Hepatic stellate cell (primary cell): Measurements from ENCODE around the gene CLEC11A.

ENCODE experiments used
- DNase-seq: peaks from one replicate; pipeline ENCODE4 v3.0.0; 2011; ENCODE audit warnings: low spot score

Gene CLEC11A

DNA sequence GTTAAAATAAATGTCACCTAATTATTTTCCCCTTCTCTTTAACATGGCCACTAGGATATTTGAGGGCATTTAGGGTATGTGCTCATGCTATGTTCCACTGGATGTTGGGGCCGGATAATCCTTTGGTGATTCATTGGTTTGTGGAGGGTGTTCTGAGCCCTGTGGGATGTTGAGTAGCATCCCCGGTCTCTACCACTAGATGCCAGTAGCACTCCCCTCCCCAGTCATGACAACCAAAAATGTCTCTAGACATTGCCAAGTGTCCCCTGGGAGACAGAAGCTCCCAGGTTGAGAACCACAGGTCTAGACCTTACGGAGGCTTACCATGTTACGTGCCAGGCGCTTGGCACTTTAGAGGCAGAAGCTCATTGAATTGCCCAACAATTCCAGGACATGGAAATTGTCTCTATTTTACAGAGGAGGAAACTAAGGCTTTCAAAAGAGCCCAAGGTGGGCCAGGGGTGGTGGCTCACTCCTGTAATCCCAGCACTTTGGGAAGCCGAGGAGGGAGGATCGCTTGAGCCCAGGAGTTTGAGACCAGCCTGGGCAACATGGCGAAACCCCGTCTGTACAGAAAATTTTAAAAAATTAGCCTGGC, 17.6 kb upstream of the CLEC11A start:
- peak; percentile 95 for DNase-seq

DNA sequence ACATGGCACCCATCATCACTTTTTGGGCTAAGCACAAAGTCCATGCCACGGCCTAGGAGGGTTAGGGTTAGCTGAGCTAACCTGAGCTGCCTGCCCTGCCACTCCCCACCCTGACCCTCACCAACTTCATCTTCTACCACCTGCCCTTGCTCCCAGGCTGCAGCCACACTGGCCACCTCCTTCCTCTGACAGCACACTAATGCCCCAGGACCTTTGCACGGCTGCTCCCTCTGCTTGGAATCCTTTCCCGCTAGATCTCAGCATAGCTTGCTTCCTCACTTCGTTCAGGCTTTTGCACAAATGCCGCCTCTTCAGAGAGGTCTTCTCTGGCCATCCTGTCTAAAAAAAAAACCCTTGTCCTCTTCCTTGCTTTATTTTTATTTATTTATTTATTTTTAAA, 16.8 kb upstream of the CLEC11A start:
- DNase-seq, result no peak

DNA sequence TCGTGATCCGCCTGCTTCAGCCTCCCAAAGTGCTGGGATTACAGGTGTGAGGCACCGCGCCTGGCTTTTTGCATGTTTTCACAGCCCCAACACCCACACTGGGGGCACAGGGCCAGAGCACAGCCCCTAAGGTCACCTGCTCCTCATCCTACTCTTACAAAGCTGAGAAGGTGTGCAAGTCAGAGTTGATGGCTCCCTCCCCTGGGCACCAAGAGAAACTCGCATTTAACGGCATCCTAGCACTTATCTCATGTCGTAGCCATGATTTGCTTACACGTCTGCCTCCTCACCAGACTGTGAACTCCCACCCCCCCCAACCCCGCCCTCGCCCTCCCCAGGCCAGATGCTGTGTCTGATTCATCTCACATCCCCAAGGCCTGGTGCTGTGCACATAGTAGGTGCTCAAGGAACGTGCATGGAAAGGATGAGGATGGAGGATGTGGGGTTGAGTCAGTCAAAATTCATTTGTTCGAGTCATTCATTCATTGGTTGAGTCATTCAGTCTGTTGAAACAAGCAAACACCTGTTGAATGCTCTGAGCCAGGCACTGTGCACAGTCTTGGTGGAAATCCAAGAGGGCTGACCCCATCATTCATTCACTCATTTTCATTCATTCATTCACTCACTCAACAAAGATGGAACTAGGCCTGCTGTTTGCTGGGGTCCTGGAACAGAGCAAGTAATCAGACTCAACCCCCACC, 14.8 kb upstream of the CLEC11A start:
- DNase-seq, result no peak

DNA sequence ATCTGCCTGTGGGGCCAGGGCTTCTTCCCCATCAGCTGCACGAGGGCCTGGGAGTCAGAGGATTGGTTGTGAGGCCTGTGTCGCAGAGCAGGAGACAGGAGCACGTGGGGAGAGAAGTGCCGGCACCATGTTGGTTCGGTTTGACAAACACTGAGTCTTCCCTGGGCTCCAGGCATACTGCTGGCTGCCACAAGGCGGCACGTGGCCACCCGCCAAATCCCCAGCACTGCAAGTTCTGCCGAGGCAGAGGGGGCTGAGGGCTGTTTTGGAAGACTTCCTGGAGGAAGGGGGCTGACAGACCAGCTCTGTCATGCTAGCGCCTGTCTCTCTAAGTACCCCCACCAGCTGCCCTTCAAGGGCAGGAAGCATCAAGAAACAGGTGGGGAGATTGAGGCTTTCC, 13.1 kb upstream of the CLEC11A start:
- no peak for DNase-seq

DNA sequence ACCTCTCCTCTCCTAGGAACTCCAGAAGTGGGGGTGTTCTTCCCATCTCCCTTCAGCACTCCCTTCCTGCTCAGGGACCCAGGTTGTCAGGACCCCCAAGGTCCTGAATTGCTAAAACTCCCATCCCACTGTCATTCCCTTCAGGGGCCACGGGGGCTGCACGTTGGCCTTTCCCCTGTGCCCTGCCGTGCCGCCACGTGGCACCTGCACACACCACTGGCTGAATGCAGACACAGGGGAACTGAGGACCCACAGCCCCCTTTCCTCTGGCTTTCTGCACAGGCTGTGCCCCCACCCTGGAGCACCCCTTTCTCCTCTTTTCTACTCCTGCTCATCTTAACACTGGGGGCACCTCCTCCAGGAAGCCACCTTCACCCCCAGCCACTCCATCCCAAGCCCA, 12.6 kb upstream of the CLEC11A start:
- DNase-seq, result no peak

DNA sequence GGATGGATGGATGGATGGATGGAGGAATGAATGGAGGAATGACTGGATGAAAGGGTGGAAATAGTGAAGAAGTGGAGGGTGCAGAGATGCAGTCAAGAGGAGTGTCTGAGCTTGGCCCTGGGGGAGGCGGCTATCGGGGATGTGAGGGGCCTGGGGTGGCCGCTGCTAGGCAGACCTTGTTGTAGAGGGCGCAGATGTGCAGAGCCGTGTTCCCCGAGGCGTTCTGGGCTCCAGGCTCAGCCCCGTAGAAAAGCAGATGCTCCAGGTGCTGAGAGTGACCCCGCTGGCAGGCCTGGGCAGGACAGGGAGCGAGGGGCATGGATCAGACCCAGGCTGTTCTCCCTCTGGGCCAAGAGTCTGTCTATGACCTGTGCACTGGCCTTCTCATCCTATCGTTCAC, 12.0 kb upstream of the CLEC11A start:
- no peak for DNase-seq

DNA sequence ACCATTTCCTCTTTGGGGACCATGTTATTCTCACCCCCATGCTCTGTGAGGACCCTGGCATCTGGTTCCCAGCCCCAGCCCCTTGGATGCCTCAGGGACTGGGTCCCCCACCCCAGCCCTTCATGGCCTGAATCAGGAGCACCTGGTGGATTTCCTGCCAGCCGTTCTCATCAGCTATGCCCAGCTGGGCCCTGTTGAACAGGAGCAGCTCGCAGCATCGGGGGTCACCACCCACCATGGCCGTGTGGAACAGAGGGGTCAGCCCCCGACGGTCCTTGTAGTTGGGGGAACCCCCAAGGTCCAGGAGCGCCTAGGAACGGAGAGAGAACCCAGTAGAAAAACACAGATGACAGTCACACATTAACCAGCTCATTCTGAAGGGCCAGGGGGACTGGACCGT, 11.4 kb upstream of the CLEC11A start:
- no peak for DNase-seq

DNA sequence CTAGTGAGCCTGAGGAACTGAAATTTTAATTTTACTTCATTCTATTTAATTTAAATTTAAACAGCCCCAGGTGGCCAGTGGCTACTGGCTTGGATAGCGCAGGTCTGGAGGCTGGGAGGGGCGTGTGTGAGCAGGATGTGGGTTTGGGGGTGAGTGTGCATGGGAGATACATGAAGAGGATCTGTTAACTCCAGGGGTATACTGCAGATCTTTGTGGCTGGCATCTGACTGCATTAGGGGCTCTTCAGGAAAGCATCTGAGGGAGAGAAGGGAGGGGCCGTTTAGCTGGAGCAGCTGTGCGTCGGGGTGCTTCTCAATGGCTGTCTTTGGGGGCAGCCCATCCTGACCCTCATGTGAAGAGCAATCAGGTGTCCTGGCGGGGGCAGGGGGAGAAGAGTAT, 10.3 kb upstream of the CLEC11A start:
- DNase-seq, result no peak

DNA sequence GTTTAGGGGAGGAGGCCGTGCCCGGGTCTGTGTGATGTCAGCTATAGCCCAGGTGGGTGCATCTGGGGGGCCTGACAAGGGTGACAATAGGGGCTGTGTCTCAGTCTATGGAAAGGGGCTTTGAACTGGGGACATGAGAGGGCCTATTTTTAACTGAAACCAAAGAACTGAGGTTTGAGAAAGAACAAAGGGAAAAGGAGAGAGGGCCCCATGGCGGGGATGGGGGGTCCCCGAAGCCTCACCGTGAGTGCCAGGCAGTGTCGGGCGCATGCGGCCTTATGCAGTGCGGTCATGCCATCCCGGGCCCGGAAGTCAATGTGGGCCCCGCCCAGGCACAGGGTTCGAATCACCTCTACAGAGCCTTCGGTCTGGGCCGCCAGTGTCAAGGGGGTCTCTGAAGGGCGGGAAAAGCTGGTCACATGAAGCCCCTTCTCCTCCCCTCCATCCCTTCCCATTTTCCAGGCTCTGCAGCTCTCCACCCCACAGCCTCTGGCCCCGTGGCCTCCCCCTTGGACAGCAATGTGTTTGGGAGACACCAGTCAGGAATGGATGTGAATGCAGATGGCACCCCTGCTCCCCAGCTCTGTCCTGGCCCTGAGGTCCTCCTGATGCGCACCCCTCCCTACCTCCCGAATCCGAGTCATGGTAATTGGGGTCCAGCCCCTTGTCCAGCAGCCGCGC, 9.5 kb upstream of the CLEC11A start:
- no peak for DNase-seq

DNA sequence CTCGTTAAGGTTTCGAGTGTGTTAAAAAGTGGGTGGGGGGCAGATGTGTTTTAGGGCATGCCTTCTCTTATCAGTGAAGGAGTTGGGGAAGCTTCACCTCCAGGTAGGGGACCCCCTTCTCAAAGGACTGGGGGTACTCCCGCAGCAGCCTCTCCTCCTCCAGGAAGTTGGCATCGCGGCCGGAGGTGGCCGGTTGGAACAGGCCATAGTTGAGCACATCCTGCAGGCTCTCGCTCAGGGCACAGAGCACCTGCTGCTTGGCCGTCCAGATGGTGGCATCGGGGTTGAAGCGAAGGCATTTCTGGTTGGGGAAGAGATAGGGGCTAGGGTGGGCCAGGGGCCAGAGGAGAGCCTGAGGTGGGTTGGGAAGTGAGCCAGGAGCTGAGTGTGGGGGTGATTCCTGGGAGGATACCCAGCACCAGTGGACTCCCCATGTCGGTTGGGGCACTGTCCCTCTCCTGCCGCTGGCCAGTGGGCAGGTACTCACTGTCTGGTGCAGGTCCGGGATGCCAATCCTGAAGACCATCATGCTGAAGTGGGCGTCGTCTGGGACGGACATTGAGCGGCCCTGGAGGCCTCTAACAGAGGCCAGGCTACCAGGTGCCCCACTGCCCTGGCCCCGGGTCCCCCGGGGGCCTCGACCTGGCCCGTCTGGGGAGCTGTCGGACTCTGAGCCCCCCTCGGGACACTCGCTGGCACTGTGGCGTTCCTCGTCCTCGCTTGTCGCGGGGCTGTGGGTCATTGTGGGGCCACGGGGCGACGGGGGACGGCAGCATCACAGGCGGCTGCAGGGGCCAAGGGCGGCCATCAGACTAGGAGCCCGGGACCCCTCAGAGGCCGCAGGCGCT, 6.8 kb upstream of the CLEC11A start:
- DNase-seq, result no peak

DNA sequence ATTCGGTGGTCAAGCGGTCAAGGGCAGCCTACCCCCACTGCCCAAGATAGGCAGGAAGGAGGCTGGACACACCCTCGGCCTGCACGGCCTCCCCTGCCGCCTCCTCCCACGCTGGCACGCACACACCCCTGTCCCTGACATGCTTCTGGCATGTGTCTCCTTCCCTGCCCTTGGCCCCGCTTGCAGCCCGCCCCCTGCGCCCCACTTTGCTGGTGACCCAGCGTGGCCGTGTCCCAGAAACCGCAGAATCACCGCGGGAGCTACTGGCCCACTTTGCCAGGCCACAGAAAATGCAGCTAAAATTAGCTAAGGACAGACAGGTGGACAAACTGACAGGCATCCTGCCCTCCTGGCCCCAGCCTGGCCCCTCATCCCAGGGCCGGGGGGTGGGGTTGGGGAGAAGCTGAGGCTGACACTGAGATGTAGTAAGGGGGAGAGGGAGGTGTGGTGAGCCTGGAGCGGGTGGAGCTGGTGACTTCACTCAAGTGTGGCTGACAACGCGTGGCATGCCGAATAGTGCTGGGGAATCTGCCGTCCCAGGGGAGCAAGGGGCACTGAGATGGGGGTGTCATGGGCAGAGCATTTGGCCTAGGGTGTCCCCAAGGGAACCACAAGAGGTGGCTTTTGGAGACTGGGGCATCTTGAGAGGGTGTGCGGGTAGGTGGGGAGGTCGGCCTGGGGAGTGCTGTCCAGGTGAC, 6.0 kb upstream of the CLEC11A start:
- DNase-seq, result no peak

DNA sequence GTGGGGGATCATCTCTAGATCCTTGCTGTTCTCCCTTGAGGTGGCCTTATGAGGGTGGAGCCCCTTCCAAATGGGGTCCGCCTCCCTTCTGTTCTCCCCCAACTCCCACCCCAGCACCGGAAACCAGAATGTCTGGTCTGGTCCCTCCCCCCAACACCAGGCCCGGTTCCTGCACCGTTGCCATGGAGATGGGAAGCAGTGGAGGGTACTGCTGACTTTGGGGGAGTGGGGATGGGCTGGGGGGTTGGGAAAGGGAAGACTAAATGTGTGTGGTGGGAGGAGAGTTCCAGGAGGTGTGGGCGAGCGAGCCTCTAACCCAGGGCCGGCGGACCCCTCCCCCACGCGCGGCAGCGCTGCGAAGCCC, 5.3 kb upstream of the CLEC11A start:
- DNase-seq, result no peak

DNA sequence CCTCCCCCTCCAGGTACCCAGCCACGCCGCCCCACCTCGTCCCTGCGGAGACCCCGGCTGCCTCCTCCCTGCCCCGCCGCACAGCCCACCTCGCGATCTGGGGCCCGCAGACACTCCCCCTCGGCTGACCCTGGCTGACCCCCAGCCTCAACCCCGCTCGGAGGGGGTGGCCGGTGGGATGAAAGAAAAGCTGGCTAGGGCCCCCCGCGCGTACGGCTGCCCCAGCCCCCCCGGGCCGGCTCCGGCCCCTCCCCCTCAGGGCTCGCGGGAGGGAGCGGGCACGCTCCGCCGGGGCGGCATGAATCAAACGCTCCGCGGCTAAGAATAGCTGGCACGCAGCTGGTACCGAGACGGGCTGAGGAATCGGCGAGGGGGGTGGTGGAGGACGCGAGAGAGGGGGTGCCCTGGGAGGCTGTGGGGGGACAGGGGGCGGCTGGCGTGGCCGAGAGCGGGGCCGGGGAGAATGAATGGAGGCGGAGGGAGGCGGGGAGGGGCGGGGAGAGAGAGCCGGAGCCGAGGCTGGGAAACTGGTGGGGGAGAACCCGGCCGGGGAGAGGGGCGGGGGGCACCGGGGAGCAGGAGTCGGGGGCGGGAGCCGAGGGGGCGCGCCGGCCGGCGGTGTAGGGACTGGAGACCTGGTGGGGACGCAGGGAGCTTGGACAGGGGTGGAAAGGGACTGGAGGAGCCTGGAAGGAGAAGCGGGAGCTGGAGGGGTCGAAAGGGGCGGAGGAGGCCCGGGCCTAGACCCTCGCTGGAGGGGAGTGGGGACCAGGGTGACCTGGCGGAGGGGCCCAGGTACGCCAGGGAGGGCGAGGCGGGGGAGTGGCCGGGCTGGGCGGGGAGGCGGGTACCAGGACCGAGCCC, 4.7 kb upstream of the CLEC11A start:
- DNase-seq, result peak; percentile 70

DNA sequence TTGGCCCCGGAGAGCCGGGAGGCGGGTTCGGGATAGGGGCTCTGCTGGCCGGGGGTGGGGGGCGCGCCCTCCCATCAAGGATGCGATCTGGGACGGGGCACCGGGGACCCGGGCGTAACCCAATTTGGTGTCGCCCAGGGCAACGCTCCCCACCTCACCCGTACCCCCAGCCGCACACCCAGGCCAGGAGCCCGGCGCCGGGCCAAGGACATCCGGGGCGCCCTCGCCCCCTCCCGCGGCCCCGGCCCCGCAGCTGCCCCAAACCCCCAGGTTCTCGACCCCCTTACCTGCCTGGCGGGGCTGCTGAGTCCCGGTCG, 4.1 kb upstream of the CLEC11A start:
- no peak for DNase-seq

DNA sequence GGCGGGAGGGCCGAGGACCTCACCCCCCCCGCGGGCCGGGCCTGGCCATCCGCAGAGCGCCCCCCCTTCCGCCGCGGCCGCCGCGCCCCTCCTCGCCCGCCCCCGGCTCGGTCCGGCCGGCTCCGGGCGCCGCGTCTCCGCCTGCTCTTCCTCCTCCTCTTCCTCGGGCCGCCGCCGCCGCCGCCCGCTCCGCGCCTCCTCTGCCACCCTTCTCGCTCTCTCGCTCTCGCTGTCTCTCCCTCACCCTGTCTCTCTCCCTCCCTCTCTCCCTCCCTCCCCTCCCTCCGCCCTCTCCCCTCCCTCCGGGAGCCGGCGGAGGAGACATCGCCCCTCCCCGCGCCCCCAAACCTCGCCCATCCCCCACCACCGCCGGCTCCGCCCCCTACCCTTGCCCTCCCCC, 3.6 kb upstream of the CLEC11A start, which contains the start of gene SHANK1:
Gene SHANK1, minus strand, starts transcription at position 237 of the 400 bp plus-strand sequence. CDS start 2,883 bp downstream, outside the sequence.
- no peak for DNase-seq

DNA sequence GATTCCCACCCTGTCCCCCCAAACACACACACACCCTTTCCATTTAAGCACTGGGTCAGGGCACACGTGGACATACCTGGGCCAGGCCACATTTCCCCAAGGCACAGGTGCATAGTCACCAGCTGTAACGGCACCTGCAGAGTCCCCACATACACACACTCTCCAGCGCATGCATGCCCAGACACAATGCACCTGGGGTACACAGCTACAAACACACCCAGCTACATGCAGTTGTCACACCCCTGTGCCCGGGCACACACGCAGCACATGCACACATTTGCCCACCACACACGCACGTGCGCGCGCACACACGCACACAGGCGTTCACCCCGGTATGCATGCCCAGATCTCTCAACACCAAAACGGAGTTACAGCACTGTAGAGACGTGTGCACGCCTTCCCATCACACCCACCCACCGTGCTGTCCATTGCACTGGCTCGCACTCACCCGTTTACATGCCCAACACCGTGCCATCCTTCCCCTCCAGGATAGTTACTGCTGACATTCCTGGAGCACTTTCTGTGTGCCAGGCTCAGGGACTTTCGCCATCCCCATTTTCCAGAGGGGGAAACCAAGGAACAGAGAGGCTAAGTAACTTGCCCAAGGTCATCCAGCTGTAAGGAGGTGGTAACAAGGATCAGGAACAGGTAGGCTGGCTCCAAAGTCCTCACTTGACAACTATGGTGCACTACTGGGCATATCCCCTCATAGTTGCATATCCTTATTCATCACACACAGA, 2.8 kb upstream of the CLEC11A start:
- DNase-seq, result no peak

DNA sequence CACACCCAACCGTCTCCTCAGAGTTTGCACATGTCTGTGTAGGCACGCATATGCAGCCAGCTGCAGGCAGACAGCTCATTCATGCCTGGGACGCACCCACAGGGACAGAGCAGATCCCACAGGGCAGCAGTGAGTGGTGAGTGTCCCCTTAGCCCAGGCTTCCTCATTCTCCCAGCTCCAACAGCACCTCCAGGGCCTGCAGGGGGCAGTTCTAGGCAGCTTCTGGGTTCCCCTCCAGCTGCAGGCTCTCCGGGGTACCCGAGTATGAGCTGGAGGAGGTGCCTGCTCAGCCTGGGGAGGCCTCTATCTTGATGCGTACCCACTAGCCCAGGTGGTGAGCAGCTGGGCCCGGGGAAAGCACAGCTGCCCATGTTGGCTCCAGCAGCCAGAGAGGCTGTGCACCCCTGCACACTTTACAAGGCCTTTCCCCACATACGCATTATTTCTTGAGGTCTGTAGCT, 2.2 kb upstream of the CLEC11A start:
- DNase-seq, result peak; percentile 74

DNA sequence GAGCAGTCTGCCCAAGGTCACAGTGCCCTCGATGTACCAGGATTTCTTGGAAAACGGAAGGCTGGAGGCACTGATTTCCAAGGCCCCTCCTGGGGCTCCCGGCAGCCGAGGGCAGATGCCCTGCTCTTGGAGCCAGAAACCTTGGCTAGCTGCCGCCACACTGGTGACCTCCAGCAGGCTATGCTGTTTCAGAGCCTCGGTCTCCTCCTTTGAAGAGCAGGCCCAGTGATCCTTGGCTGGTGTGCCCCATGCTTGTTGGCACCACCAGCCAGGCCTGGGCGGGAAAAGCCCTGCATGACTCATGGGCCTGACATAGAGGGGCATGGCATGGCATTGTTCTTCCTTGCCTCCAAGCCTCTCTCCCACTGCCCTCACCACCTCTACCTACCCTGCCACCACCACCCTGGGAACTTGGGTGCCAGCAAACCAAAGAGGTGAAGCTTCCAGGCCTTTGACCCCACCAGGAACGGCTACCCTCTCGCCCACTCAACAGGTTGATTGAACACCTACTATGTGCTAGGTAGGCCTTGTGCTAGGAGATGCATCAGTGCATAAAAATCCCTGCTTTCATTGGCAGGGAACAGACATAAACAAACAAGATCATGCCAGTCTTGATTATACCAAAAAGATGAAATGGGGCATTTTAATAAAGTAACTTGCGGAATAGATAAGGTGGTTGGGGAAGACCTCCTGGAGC, 1.6 kb upstream of the CLEC11A start:
- DNase-seq, result no peak

DNA sequence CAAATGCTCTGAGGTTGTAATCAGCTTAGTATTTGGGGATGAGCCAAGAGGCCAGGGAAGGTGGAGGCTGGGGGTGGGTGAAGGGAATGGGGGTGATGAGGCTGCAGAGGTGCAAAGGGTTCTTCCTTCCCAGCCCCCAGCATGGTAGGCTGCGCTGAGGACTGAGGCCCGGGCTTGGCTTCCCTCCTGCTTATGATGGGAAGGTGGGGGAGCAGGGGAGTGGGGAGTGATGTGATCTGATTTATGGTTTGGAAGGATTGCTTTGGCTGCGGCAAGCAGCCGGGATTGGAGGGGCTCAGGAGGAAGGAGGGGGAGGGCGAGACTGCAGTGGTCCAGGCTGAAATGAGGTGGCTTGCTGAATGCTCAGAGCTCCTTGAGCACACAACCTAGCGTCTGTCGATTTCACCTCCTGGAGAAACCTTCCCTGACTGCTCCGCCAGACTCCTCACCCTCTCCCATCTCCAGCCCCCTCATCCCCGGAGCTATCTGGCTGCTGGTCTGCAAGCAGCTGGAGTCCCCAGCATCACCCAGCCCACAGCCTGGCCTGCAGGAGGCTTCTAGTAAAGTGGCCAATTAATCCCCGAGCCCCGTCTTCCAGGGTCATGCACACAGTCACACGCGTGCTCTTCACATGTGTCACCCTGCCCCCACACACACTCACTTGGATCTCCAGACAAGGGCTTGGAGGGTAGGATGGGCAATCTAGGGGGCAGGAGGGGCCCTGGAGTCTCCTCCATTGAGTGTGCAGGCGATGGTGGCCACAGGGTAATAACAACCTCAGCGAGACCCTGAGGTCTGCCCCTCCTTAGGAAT, 757 bp upstream of the CLEC11A start:
- no peak for DNase-seq
